Large intestine (tissue), 3 donors: ENCODE measurements around the gene WDFY4. TPM values are rescaled to one million over a fixed set of nuclear protein-coding genes. Genes with fewer than 3 reads are reported as not detected.
"Not testable (repeated sequence)": the region's sequence is repeated elsewhere in the genome, so short reads cannot be mapped to it uniquely, and the experiment has no call there.

Experiments
- DNase-seq, 2 donors: peaks; one replicate each; pipeline versions ENCODE4 v3.0.0 to v3.0.0-alpha.2; 2013
- H3K27ac ChIP-seq: one replicate; pipeline ENCODE4 v1.5.1; 2013; ENCODE audit warnings: low read length
- H3K27me3 ChIP-seq: 2 replicates; pipeline ENCODE4 v1.6.1; 2013; ENCODE audit warnings: low read length; ENCODE audit not compliant: control insufficient read depth, insufficient read depth
- H3K36me3 ChIP-seq: 2 replicates; pipeline ENCODE4 v1.6.1; 2013; ENCODE audit warnings: low read length; ENCODE audit not compliant: control insufficient read depth, insufficient read depth
- H3K4me1 ChIP-seq: one replicate; pipeline ENCODE4 v1.6.1; 2013; ENCODE audit warnings: low read length; ENCODE audit not compliant: control insufficient read depth, insufficient read depth
- H3K4me3 ChIP-seq: one replicate; pipeline ENCODE4 v1.5.1; 2013; ENCODE audit warnings: low read length
- H3K9me3 ChIP-seq: one replicate; pipeline ENCODE4 v1.6.1; 2013; ENCODE audit warnings: mild to moderate bottlenecking, low read depth, low read length, moderate library complexity; ENCODE audit not compliant: control insufficient read depth
- WGBS: methylation state at CpG from one replicate; pipeline ENCODE4 v1.1.5; 2013; ENCODE audit warnings: low lambda C conversion rate; ENCODE audit not compliant: insufficient coverage; 5-methylcytosine and 5-hydroxymethylcytosine counted together
- polyA plus RNA-seq: library from polyadenylated mRNA; unstranded; fragments of 120-200 nt; gene quantifications from one replicate; pipeline ENCODE4 v1.2.1, GENCODE V29; 2013

Gene WDFY4
- polyA plus RNA-seq, 1 donor: 3.5 TPM

DNA sequence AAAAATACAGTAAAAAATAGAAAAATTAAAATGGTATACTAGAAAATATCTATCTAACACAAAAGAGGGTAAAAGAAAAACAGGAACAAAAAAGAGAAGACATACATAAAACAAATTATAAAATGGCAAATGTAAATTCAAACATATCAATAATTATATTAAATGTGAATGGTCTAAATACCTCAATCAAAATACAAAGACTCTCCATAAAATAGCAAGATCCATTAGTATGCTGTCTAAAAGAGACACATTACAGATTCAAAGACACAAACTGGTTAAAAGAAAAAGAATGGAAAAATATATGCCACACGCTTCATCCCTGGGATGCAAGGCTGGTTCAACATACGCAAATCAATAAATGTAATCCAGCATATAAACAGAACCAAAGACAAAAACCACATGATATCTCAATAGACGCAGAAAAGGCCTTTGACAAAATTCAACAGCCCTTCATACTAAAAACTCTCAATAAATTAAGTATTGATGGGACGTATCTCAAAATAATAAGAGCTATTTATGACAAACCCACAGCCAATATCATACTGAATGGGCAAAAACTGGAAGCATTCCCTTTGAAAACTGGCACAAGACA, 43.5 kb upstream of the WDFY4 start:
- not testable (repeated sequence) for H3K27me3 ChIP-seq, H3K27ac ChIP-seq, H3K36me3 ChIP-seq, H3K9me3 ChIP-seq, DNase-seq, H3K4me1 ChIP-seq, H3K4me3 ChIP-seq
- no CpG with 5 or more reads among the region's 4 CpGs for WGBS

DNA sequence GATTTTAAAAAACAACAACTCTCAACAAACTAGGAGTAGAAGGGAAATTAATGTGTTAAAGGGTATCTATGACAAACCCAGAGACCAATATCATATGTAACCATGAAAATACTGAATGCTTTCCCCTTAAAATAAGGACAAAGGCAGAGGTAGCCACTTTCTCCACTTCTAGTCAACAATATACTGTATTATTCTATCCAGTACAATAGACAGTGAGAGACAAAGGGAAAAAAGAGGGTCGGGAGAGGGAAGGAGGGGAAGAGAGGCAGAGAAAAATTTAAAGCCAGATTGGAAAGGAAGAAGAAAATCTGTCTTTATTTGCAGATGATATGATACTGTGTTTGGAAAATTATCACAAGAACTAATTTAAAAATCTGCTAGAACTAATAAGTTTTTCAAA, 39.1 kb upstream of the WDFY4 start:
- H3K9me3 ChIP-seq: no peaks in the 10 kb centered on the region
- no peaks in the 10 kb centered on the region for H3K36me3 ChIP-seq
- no peak for DNase-seq
- H3K27me3 ChIP-seq: peaks cover 3% of the 10 kb centered on the region
- 80% methylated on average over 1 of the region's 1 CpG for WGBS
- H3K4me3 ChIP-seq: no peak overlapping the region
- no peaks in the 10 kb centered on the region for H3K4me1 ChIP-seq
- no peak overlapping the region for H3K27ac ChIP-seq

DNA sequence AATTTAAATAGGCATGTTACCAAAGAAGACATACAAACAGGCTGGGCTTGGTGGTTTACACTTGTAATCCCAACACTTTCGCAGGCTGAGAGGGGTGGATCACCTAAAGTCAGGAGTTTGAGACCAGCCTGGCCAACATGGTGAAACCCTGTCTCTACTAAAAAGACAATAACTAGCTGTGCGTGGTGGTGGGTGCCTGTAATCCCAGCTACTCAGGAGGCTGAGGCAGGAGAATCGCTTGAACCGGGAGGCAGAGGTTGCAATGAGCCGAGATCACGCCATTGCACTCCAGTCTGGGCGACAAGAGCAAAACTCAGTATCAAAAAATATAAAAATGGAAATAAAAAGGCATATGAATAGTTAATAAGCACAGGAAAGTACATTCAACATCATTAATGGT, 37.6 kb upstream of the WDFY4 start:
- not testable (repeated sequence) for H3K9me3 ChIP-seq, H3K27me3 ChIP-seq, H3K4me1 ChIP-seq, H3K4me3 ChIP-seq, H3K36me3 ChIP-seq, DNase-seq, H3K27ac ChIP-seq
- WGBS: no CpG with 5 or more reads among the region's 7 CpGs

GRCh38 chr10:48648172-48648942, 36.3 kb upstream of the WDFY4 start:
- Histone ChIP-seq H3K9me3 (no peaks in the 10 kb centered on the region), H3K27ac (no peak overlapping the region), H3K36me3 (no peaks in the 10 kb centered on the region), H3K4me1 (no peaks in the 10 kb centered on the region), H3K27me3 (peaks cover 9% of the 10 kb centered on the region), H3K4me3 (no peak overlapping the region)
- no peak for DNase-seq
- WGBS: no CpG with 5 or more reads among the region's 12 CpGs

DNA sequence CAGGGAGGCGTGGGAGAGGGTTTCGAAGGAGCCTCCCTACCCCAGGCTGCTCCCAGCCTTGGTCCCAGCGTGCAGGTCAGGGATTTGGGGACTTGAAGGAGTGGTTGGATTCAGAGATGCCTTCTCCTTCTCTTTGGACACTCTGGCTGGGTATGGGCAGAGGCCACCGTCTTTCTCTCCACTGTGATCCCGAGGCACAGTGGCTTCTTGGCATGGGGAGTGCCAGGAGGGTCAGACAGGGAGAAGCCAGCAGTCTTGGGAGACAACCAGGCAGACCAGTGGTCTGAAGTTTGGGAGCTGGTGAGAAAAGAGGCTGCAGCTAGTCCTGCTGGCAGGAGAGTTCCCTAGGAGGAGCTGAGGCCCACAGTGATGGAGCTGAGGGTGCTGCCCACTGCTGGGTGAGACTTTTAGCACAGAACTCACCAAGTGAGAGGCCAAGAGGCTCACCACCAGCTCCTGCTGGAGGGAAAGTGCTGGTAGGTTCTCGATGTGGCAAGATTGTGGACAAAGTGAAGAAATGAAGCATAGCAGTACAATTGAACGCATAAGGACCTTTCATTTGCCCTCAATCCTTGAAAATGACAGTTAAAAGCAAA, 35.2 kb upstream of the WDFY4 start:
- H3K9me3 ChIP-seq: no peaks in the 10 kb centered on the region
- H3K27ac ChIP-seq: no peak overlapping the region
- DNase-seq: no peak
- H3K4me1 ChIP-seq: no peaks in the 10 kb centered on the region
- H3K36me3 ChIP-seq: no peaks in the 10 kb centered on the region
- 80% methylated on average over 1 of the region's 7 CpGs for WGBS
- H3K4me3 ChIP-seq: no peak overlapping the region
- H3K27me3 ChIP-seq: peaks cover 15% of the 10 kb centered on the region

GRCh38 chr10:48651293-48651692, 33.4 kb upstream of the WDFY4 start:
- H3K27ac ChIP-seq: no peak overlapping the region
- H3K4me1 ChIP-seq: peaks cover 6% of the 10 kb centered on the region
- no peaks in the 10 kb centered on the region for H3K36me3 ChIP-seq
- no CpG with 5 or more reads among the region's 2 CpGs for WGBS
- peaks cover 4% of the 10 kb centered on the region for H3K9me3 ChIP-seq
- DNase-seq: no peak
- no peak overlapping the region for H3K4me3 ChIP-seq
- peaks cover 26% of the 10 kb centered on the region for H3K27me3 ChIP-seq

- Histone ChIP-seq H3K27me3 (peaks cover 28% of the 10 kb centered on the region), H3K36me3 (no peaks in the 10 kb centered on the region), H3K4me1 (peaks cover 11% of the 10 kb centered on the region), H3K4me3 (no peak overlapping the region), H3K27ac (no peak overlapping the region), H3K9me3 (peaks cover 4% of the 10 kb centered on the region)
- no CpG with 5 or more reads among the region's 4 CpGs for WGBS
- no peak for DNase-seq
These were observed 32.8 kb upstream of the WDFY4 start for GRCh38 chr10:48651839-48652238.

- Histone ChIP-seq H3K9me3 (peaks cover 4% of the 10 kb centered on the region), H3K27me3 (peaks cover 33% of the 10 kb centered on the region), H3K4me3 (no peak overlapping the region), H3K27ac (no peak overlapping the region), H3K4me1 (peaks cover 11% of the 10 kb centered on the region), H3K36me3 (no peaks in the 10 kb centered on the region)
- WGBS: no CpG with 5 or more reads among the region's 4 CpGs
- DNase-seq: no peak
These were observed 32.3 kb upstream of the WDFY4 start for GRCh38 chr10:48652344-48652743.

DNA sequence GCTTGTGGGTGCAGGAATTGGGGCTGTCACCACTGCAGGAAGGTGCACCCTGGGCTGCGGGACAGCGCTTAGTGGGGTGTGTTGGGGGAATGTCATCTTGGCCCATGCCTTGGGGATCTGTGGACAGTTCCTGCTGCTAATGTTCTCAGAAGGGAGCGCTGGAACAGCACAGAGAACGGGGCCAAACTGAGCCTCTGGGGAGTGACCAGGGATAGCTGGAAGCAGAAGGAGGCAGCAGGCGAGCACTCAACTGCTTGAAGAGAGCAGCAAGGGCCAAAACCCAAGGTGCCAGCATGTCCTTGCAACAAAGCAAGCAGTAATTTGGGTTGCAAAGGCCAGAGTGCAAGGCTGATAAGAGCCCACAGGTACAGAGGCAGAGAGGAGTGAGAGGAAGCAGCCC, 31.3 kb upstream of the WDFY4 start:
- Histone ChIP-seq H3K36me3 (no peaks in the 10 kb centered on the region), H3K27ac (no peak overlapping the region), H3K9me3 (peaks cover 4% of the 10 kb centered on the region), H3K4me1 (peaks cover 11% of the 10 kb centered on the region), H3K27me3 (peaks cover 38% of the 10 kb centered on the region), H3K4me3 (no peak overlapping the region)
- WGBS: no CpG with 5 or more reads among the region's 5 CpGs
- no peak for DNase-seq

DNA sequence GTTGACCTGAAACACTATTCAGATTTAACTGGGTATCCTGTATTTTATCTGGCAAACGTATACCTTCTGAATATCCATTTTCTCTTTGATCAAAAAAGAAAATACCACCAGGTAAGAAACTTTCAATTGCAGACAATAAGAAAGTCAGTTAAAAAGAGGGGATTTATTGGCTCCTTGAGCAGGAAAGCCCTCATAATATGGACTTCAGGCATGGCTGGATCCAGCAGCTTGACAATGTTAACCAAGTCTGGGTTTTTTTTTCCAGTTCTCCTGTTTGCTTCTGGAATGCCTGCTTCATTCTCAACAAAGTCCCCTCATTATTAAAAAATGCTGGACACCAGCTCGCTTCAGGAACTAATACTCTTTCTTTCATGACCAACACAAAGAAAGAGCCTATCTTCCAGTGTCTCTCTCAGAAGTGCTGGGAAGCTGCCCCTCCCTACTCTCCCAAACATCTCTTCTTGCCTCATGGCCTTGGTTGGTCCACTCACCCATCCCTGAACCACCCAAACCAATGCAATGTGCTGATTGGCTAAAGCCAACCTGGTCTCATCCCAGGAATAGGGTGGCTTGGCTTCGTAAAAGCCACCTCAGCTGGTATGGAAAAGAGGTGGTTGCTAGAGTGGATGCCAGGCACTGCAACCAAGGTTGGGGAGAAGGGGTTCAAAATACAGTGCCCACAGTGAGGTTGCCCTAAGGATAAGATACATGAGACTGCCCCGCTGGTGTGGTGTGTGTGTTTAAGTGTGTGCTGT, 30.6 kb upstream of the WDFY4 start:
- peaks cover 4% of the 10 kb centered on the region for H3K9me3 ChIP-seq
- peaks cover 39% of the 10 kb centered on the region for H3K27me3 ChIP-seq
- no peaks in the 10 kb centered on the region for H3K36me3 ChIP-seq
- H3K4me3 ChIP-seq: no peak overlapping the region
- no peak for DNase-seq
- H3K27ac ChIP-seq: no peak overlapping the region
- 100% methylated on average over 2 of the region's 4 CpGs for WGBS
- peaks cover 11% of the 10 kb centered on the region for H3K4me1 ChIP-seq
